Measurements from ENCODE around the gene GFY.
A peak's percentile ranks its signal among the peaks of the same experiment; 100 is the strongest.
"Not testable (repeated sequence)": the region's sequence is repeated elsewhere in the genome, so short reads cannot be mapped to it uniquely, and the experiment has no call there.

The GFY gene

DNA sequence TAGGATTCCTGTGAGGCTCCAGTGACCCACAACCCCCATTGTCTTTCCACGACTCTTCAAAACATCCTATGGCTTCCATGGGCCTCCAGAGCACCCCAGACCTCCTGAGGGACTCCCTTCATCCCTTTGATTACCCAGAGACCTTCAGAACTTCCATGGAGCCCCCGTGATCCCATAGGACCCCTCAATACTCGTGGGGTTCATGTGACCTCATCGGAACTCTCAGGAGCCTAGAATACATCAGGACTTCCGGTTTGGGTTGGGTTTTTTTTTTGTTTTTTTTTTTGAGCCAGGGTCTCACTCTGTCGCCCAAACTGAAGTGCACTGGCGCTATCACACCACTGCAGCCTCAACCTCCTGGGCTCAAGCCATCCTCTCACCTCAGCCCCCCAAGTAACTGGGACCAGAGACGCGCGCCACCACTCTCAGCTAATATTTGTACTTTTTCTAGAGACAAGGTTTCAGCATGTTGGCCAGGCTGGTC is 28.6 kb downstream of the GFY start:
- H3K4me3 ChIP-seq (ENCODE audit: low read depth, low read length) = peak overlapping the region; percentile 84
- TF ChIP-seq, protein P1, sequence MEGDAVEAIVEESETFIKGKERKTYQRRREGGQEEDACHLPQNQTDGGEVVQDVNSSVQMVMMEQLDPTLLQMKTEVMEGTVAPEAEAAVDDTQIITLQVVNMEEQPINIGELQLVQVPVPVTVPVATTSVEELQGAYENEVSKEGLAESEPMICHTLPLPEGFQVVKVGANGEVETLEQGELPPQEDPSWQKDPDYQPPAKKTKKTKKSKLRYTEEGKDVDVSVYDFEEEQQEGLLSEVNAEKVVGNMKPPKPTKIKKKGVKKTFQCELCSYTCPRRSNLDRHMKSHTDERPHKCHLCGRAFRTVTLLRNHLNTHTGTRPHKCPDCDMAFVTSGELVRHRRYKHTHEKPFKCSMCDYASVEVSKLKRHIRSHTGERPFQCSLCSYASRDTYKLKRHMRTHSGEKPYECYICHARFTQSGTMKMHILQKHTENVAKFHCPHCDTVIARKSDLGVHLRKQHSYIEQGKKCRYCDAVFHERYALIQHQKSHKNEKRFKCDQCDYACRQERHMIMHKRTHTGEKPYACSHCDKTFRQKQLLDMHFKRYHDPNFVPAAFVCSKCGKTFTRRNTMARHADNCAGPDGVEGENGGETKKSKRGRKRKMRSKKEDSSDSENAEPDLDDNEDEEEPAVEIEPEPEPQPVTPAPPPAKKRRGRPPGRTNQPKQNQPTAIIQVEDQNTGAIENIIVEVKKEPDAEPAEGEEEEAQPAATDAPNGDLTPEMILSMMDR (conservative IDR thresholded peaks at IDR 0.05; ENCODE audit: low read depth, low read length) = no peak
- no peak for DNase-seq (ENCODE audit: low read depth)

DNA sequence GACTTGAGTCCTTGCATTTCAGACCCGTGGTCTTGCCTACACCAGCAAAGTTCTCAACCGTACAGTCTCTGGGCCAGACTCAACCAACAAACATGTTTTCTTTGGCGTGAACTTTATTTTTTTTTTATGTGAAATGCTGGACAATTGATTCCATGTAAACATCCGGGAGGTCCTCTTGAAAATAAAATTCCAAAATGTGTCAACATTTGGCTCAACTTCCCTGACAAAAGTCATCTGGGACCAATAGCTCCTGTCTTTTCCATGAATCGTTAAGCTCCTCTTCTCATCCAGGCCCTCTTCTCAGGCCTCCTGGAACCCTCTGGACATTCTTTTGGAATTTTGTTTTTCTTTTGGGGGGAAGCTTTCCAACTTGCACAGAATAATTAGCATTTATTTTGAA is 30.6 kb downstream of the GFY start:
- TF ChIP-seq, protein P1 (conservative IDR thresholded peaks at IDR 0.05; ENCODE audit: low read depth, low read length) = no peak

DNA sequence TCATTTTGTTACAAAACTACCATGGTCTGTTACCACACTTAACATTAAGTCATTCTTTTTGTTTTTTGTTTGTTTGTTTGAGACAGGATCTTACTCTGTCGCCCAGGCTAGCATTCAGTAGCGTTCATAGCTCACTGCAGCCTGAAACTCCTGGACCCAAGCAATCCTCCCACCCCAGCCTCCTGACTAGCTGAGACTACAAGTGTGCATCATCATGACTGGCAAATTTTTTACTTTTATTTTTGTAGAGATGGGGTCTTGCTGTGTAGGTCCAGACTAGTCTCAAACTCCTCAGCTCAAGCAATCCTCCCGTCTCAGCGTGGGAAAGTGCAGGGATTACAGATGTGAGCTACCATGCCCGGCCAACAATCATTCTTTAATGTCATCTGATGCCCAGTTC is 31.1 kb downstream of the GFY start:
- TF ChIP-seq, protein P1 (conservative IDR thresholded peaks at IDR 0.05; ENCODE audit: low read depth, low read length) = no peak
- no peak overlapping the region for H3K4me3 ChIP-seq (ENCODE audit: low read depth, low read length)
- no peak for DNase-seq (ENCODE audit: low read depth)

More for the DNA sequence above, 30.6 kb downstream of the GFY start:
- H3K4me3 ChIP-seq (ENCODE audit: low read depth, low read length) = no peak overlapping the region
- DNase-seq (ENCODE audit: low read depth) = no peak

DNA sequence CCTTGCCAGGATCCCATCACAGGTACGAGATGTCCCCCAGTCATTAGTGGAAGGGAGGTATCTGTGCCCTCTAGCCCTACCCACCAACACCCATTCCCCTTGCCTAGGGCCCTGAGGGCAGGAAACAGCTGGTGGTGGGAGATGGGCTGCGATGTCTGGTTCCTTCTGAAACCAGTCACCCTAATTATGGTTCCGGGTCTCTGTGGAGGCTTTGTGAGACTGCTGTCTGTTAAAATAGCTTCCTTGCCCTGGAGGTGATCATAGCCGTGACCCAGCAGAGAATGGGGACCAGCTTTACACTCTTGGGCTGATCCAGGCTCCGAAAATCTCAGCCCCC is 33.3 kb downstream of the GFY start:
- TF ChIP-seq, protein P1 (conservative IDR thresholded peaks at IDR 0.05; ENCODE audit: low read depth, low read length) = no peak
- no peak for DNase-seq (ENCODE audit: low read depth)
- H3K4me3 ChIP-seq (ENCODE audit: low read depth, low read length) = no peak overlapping the region

DNA sequence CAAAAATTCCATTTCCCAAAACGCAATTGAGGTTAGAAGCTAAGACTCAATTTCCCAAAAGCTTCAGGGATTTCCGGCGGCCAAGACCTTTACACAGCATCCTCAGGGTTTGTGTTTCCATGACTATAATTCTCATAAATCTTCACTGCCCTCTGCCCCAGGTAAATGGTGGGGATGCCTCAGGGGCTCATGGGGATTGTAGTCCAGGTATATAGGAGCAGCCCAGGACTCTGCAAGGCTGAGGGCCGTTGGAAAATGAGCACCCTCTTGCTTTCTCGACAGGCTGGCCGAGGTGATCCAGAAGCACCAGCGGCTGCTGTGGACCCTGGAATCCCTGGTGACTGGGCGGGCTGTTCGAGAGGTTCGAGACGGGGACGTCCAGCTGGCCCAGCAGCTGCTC is 34.2 kb downstream of the GFY start:
- TF ChIP-seq, protein P1 (conservative IDR thresholded peaks at IDR 0.05; ENCODE audit: low read depth, low read length) = no peak
- DNase-seq (ENCODE audit: low read depth) = no peak
- no peak overlapping the region for H3K4me3 ChIP-seq (ENCODE audit: low read depth, low read length)

DNA sequence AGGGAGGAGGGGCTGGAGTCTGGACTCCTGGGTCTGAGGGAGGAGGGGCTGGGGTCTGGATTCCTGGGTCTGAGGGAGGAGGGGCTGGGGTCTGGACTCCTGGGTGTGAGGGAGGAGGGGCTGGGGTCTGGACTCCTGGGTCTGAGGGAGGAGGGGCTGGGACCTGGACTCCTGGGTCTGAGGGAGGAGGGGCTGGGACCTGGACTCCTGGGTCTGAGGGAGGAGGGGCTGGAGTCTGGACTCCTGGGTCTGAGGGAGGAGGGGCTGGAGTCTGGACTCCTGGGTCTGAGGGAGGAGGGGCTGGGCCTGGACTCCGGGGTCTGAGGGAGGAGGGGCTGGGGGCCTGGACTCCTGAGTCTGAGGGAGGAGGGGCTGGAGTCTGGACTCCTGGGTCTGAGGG is 35.9 kb downstream of the GFY start:
- H3K4me3 ChIP-seq (ENCODE audit: low read depth, low read length); DNase-seq (ENCODE audit: low read depth): not testable (repeated sequence)

DNA sequence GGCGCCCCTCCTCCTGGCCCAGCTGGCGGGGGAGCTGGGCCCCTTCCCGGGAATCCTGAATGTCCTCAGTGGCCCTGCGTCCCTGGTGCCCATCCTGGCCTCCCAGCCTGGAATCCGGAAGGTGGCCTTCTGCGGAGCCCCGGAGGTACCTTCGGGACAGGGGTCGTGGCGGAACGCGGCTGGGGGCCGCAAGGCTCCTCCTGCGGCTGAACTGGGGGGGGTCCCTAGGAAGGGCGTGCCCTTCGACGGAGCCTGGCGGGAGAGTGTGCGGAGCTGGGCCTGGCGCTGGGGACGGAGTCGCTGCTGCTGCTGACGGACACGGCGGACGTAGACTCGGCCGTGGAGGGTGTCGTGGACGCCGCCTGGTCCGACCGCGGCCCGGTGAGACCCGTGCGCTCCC is 36.5 kb downstream of the GFY start:
- H3K4me3 ChIP-seq (ENCODE audit: low read depth, low read length) = no peak overlapping the region
- no peak for DNase-seq (ENCODE audit: low read depth)
- TF ChIP-seq, protein P1 (conservative IDR thresholded peaks at IDR 0.05; ENCODE audit: low read depth, low read length) = no peak

DNA sequence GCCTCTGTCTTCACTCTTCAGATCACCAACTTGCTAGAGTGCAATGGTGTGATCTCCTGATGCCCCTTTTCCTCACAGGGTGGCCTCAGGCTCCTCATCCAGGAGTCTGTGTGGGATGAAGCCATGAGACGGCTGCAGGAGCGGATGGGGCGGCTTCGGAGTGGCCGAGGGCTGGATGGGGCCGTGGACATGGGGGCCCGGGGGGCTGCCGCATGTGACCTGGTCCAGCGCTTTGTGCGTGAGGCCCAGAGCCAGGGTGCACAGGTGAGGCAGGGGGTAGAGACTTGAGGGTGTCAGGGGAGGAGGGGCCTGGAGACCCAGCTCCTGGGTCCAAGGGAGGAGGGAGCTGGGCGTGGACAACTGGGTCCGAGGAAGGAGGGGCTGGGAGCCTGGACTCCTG is 37.3 kb downstream of the GFY start:
- no peak overlapping the region for H3K4me3 ChIP-seq (ENCODE audit: low read depth, low read length)
- no peak for DNase-seq (ENCODE audit: low read depth)
- TF ChIP-seq, protein P1 (conservative IDR thresholded peaks at IDR 0.05; ENCODE audit: low read depth, low read length) = no peak

Measured in choroid plexus epithelial cell (primary cell).